K562 (cell line): ENCODE measurements around the gene TNNT1. TPM values are rescaled to one million over a fixed set of nuclear protein-coding genes. Genes with fewer than 3 reads are reported as not detected.
A peak's percentile ranks its signal among the peaks of the same experiment; 100 is the strongest.

ENCODE experiments used
- BCL6 ChIP-seq: fragments of 250-450 bp; sonication (Bioruptor Pico); IDR thresholded peaks from 2 replicates; pipeline ENCODE4 v1.4.0; 2020
- ESRRB ChIP-seq: fragments of 250-450 bp; sonication (Bioruptor Pico); IDR thresholded peaks from 2 replicates; pipeline ENCODE4 v1.5.0; 2020; ENCODE audit warnings: mild to moderate bottlenecking, moderate library complexity, borderline replicate concordance
- GABPB1 ChIP-seq: sonication (generic); formaldehyde crosslinking; IDR thresholded peaks from 2 replicates; pipeline ENCODE4 v1.8.0; 2022; ENCODE audit warnings: mild to moderate bottlenecking, missing genetic modification reagents
- LEF1 ChIP-seq: fragments of 450-650 bp; IDR thresholded peaks from 2 replicates; pipeline ENCODE4 v1.6.1; 2016; ENCODE audit warnings: mild to moderate bottlenecking
- MAFF ChIP-seq: IDR thresholded peaks from 2 replicates; pipeline ENCODE4 v1.6.1; 2012; ENCODE audit warnings: low read length, improper control_type of control experiment
- PRMT5 ChIP-seq: sonication (generic); formaldehyde crosslinking; IDR thresholded peaks from 2 replicates; pipeline ENCODE4 v1.5.0; 2020; ENCODE audit warnings: missing genetic modification reagents
- RFX5 ChIP-seq: IDR thresholded peaks from 2 replicates; pipeline ENCODE4 v1.6.1; 2011; ENCODE audit warnings: low read depth, mild to moderate bottlenecking, improper control_type of control experiment, low read length
- SRSF1 ChIP-seq: fragments of 200-400 bp; formaldehyde crosslinking; IDR thresholded peaks from 2 replicates; pipeline ENCODE4 v1.6.1; 2017; ENCODE audit warnings: mild to moderate bottlenecking, low read depth, low read length, moderate library complexity
- TAF9B ChIP-seq: fragments of 450-650 bp; IDR thresholded peaks from 2 replicates; pipeline ENCODE4 v1.6.1; 2018; ENCODE audit warnings: mild to moderate bottlenecking; ENCODE audit not compliant: partially characterized antibody
- ZNF263 ChIP-seq: sonication (generic); formaldehyde crosslinking; IDR thresholded peaks from 2 replicates; pipeline ENCODE4 v1.8.0; 2022; ENCODE audit warnings: mild to moderate bottlenecking, missing genetic modification reagents, borderline replicate concordance
- ZNF507 ChIP-seq: conservative IDR thresholded peaks from 2 replicates; pipeline ENCODE4 v1.6.1; 2017; ENCODE audit warnings: missing genetic modification characterization, missing compliant biosample characterization
- polyA plus RNA-seq, 8 experiments: library from polyadenylated mRNA; depleted of rRNA in 4 of 8; stranded (reverse) in 5 of 8; unstranded in 3 of 8; fragments of >200 nt; fragmentation: Nextera tagmentation in 2 of 8; fragmentation: Illumina TruSeq in 1 of 8; extraction: Ambion mirVana in 2 of 8; extraction: Trizol in 1 of 8; gene quantifications; 2 replicates each; pipeline versions ENCODE4 v1.2.1 to v1.2.3, GENCODE V29; 2011 to 2014; ENCODE audit warnings: inconsistent platforms in 1 of 8, missing spikeins in 1 of 8
- total RNA-seq, 7 experiments: library from RNA; depleted of rRNA in 6 of 7; stranded (reverse); fragments of >200 nt in 6 of 7; fragmentation: Illumina TruSeq in 2 of 7; extraction: Trizol in 2 of 7; gene quantifications; 2 replicates each; pipeline versions ENCODE4 v1.2.1 to v1.2.3, GENCODE V29; 2011 to 2021; ENCODE audit warnings: low replicate concordance in 1 of 7
- TF ChIP-seq, protein P1 (sequence below): fragments of 200-600 bp; sonication (generic); IDR thresholded peaks from one replicate; pipeline ENCODE4 v1.6.1; 2012; ENCODE audit warnings: mild to moderate bottlenecking, low read depth, low read length, inconsistent platforms
- TF ChIP-seq, protein P2 (sequence below): fragments of 250-450 bp; sonication (Bioruptor Pico); IDR thresholded peaks from 2 replicates; pipeline ENCODE4 v1.4.0; 2020; ENCODE audit warnings: mild to moderate bottlenecking
- TF ChIP-seq, protein P3 (sequence below): IDR thresholded peaks from 2 replicates; pipeline ENCODE4 v1.6.1; 2016; ENCODE audit warnings: missing genetic modification characterization, missing compliant biosample characterization

TNNT1 gene
- total and polyA plus RNA-seq, 9 of the 15 experiments (the other 6 are each of a cell fraction or from before 2014, with no cell fraction given), result 31.8 to 390 (median 227) TPM

DNA sequence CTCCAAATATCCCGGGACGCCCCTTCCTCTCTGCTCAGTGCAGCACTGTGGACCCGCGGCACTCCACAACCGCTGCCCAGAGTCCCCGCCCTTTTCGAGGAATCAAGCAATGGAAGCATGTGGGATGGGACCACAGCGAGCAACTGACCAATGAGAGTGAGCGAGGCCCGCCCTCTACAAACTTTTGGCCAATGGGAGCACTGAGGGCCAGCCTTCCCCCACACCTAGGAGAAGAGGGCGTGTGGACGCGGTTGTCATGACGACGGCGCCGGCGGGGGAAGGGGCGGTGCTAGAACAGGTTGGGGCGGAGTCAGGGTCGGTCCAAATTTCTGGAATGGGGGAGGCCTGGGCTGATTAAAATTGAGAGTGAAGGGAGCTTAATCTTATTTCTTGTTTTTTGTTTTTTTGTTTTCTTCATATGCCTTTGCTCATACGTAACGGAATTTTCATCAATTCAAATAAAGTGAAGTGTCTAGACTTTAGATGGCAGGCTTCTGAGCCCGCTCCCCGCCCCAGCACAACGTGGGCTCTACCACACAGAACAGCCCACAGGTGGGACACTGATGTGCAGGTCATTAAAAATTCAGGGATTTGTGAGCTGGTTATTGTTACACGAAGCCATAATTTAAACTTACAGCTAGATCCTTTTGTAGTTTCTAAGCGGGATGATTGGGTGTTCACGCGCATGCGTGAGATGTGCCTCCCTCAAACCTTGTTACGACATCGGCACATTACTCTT lies 17.7 kb upstream of the TNNT1 start, which contains the start of gene DNAAF3 (continued):
- TF ChIP-seq, protein P1, sequence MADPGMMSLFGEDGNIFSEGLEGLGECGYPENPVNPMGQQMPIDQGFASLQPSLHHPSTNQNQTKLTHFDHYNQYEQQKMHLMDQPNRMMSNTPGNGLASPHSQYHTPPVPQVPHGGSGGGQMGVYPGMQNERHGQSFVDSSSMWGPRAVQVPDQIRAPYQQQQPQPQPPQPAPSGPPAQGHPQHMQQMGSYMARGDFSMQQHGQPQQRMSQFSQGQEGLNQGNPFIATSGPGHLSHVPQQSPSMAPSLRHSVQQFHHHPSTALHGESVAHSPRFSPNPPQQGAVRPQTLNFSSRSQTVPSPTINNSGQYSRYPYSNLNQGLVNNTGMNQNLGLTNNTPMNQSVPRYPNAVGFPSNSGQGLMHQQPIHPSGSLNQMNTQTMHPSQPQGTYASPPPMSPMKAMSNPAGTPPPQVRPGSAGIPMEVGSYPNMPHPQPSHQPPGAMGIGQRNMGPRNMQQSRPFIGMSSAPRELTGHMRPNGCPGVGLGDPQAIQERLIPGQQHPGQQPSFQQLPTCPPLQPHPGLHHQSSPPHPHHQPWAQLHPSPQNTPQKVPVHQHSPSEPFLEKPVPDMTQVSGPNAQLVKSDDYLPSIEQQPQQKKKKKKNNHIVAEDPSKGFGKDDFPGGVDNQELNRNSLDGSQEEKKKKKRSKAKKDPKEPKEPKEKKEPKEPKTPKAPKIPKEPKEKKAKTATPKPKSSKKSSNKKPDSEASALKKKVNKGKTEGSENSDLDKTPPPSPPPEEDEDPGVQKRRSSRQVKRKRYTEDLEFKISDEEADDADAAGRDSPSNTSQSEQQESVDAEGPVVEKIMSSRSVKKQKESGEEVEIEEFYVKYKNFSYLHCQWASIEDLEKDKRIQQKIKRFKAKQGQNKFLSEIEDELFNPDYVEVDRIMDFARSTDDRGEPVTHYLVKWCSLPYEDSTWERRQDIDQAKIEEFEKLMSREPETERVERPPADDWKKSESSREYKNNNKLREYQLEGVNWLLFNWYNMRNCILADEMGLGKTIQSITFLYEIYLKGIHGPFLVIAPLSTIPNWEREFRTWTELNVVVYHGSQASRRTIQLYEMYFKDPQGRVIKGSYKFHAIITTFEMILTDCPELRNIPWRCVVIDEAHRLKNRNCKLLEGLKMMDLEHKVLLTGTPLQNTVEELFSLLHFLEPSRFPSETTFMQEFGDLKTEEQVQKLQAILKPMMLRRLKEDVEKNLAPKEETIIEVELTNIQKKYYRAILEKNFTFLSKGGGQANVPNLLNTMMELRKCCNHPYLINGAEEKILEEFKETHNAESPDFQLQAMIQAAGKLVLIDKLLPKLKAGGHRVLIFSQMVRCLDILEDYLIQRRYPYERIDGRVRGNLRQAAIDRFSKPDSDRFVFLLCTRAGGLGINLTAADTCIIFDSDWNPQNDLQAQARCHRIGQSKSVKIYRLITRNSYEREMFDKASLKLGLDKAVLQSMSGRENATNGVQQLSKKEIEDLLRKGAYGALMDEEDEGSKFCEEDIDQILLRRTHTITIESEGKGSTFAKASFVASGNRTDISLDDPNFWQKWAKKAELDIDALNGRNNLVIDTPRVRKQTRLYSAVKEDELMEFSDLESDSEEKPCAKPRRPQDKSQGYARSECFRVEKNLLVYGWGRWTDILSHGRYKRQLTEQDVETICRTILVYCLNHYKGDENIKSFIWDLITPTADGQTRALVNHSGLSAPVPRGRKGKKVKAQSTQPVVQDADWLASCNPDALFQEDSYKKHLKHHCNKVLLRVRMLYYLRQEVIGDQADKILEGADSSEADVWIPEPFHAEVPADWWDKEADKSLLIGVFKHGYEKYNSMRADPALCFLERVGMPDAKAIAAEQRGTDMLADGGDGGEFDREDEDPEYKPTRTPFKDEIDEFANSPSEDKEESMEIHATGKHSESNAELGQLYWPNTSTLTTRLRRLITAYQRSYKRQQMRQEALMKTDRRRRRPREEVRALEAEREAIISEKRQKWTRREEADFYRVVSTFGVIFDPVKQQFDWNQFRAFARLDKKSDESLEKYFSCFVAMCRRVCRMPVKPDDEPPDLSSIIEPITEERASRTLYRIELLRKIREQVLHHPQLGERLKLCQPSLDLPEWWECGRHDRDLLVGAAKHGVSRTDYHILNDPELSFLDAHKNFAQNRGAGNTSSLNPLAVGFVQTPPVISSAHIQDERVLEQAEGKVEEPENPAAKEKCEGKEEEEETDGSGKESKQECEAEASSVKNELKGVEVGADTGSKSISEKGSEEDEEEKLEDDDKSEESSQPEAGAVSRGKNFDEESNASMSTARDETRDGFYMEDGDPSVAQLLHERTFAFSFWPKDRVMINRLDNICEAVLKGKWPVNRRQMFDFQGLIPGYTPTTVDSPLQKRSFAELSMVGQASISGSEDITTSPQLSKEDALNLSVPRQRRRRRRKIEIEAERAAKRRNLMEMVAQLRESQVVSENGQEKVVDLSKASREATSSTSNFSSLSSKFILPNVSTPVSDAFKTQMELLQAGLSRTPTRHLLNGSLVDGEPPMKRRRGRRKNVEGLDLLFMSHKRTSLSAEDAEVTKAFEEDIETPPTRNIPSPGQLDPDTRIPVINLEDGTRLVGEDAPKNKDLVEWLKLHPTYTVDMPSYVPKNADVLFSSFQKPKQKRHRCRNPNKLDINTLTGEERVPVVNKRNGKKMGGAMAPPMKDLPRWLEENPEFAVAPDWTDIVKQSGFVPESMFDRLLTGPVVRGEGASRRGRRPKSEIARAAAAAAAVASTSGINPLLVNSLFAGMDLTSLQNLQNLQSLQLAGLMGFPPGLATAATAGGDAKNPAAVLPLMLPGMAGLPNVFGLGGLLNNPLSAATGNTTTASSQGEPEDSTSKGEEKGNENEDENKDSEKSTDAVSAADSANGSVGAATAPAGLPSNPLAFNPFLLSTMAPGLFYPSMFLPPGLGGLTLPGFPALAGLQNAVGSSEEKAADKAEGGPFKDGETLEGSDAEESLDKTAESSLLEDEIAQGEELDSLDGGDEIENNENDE, result no peak
- TF ChIP-seq BCL6 (CRISPR knock-in tag), result 0 out of 2 replicates have a peak, but pooled peaks have one; percentile 42
- no peak for TF ChIP-seq TAF9B
- TF ChIP-seq RFX5, result no peak
- TF ChIP-seq ZNF507 (tag), result no peak
- no peak for TF ChIP-seq SRSF1
- no peak for TF ChIP-seq PRMT5 (CRISPR knock-in tag)
- TF ChIP-seq ESRRB (CRISPR knock-in tag), result no peak
- peak; percentile 84 for TF ChIP-seq MAFF
- TF ChIP-seq LEF1, result no peak
- TF ChIP-seq, protein P2, sequence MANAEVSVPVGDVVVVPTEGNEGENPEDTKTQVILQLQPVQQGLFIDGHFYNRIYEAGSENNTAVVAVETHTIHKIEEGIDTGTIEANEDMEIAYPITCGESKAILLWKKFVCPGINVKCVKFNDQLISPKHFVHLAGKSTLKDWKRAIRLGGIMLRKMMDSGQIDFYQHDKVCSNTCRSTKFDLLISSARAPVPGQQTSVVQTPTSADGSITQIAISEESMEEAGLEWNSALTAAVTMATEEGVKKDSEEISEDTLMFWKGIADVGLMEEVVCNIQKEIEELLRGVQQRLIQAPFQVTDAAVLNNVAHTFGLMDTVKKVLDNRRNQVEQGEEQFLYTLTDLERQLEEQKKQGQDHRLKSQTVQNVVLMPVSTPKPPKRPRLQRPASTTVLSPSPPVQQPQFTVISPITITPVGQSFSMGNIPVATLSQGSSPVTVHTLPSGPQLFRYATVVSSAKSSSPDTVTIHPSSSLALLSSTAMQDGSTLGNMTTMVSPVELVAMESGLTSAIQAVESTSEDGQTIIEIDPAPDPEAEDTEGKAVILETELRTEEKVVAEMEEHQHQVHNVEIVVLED (CRISPR knock-in tag), result 0 out of 2 replicates have a peak, but pooled peaks have one; percentile 46
- no peak for TF ChIP-seq GABPB1 (CRISPR knock-in tag)
- TF ChIP-seq ZNF263 (CRISPR knock-in tag), result 0 out of 2 replicates have a peak, but pooled peaks have one; percentile 1
- TF ChIP-seq, protein P3, sequence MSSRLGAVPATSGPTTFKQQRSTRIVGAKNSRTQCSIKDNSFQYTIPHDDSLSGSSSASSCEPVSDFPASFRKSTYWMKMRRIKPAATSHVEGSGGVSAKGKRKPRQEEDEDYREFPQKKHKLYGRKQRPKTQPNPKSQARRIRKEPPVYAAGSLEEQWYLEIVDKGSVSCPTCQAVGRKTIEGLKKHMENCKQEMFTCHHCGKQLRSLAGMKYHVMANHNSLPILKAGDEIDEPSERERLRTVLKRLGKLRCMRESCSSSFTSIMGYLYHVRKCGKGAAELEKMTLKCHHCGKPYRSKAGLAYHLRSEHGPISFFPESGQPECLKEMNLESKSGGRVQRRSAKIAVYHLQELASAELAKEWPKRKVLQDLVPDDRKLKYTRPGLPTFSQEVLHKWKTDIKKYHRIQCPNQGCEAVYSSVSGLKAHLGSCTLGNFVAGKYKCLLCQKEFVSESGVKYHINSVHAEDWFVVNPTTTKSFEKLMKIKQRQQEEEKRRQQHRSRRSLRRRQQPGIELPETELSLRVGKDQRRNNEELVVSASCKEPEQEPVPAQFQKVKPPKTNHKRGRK (tag), result no peak
